22Rv1 (cell line): Measurements from ENCODE around the gene ANKUB1.

Experiments used
- CTCF ChIP-seq: fragments of 450-650 bp; IDR thresholded peaks from 2 replicates; pipeline ENCODE4 v1.5.1; 2017; ENCODE audit warnings: mild to moderate bottlenecking
- ZFX ChIP-seq: fragments of 450-650 bp; IDR thresholded peaks from 2 replicates; pipeline ENCODE4 v1.6.1; 2017; ENCODE audit warnings: antibody characterized with exemption, borderline replicate concordance

GRCh38 chr3:149808209-149808829 is 16.0 kb upstream of the ANKUB1 start:
- peak; percentile 95 for TF ChIP-seq CTCF
- no peak for TF ChIP-seq ZFX
